ENCODE measurements around the gene RIPPLY2. TPM values are rescaled to one million over a fixed set of nuclear protein-coding genes. Genes with fewer than 3 reads are reported as not detected.

RIPPLY2 gene
- not detected in 2 replicates for total RNA-seq

GRCh38 chr6:83853178-83854000, at the start of gene RIPPLY2:
TSS of gene RIPPLY2 (plus strand) at chr6:83853360. CDS start at chr6:83853417, 57 bp downstream.

GRCh38 chr6:83859410-83860358, 6.5 kb downstream of the RIPPLY2 start, which contains the start of gene CYB5R4:
TSS of gene CYB5R4 (plus strand) at chr6:83859689. CDS start at chr6:83859783, 94 bp downstream.

Other genes with a start within 250 kb of the RIPPLY2 start
- under 0.01 and 0.52 TPM in 2 replicates for gene SNAP91, start 144.3 kb upstream of the RIPPLY2 start, total RNA-seq
- gene CYB5R4, start 6.3 kb downstream of the RIPPLY2 start, total RNA-seq, result 13.6 and 16.0 TPM in 2 replicates
- 0.13 TPM in 1 of 2 replicates, not detected in the other for gene MRAP2, start 180.4 kb downstream of the RIPPLY2 start, total RNA-seq

All from epithelial cell of alveolus of lung (primary cell).